Activated CD4-positive, alpha-beta memory T cell treated with anti-CD3 and anti-CD28 coated beads for 36 hours (primary cell): Measurements from ENCODE around the gene OR8H2. TPM values are rescaled to one million over a fixed set of nuclear protein-coding genes. Genes with fewer than 3 reads are reported as not detected.
"Not testable (repeated sequence)": the region's sequence is repeated elsewhere in the genome, so short reads cannot be mapped to it uniquely, and the experiment has no call there.

ENCODE experiments used
- CTCF ChIA-PET: fragments of 350-600 bp; sonication (Branson Sonifier 250); formaldehyde crosslinking; loops from one replicate; lab custom pipeline; 2021; ENCODE audit warnings: antibody characterized with exemption, inconsistent platforms; lab: Charles Lee
- POLR2A ChIA-PET: fragments of 350-600 bp; sonication (Branson Sonifier 250); formaldehyde crosslinking; loops from one replicate; lab custom pipeline; 2021; ENCODE audit warnings: antibody characterized with exemption; lab: Charles Lee
- DNase-seq: peaks from one replicate; pipeline ENCODE4 v3.0.0-alpha.2; 2020
- H3K27ac Mint-ChIP-seq: one replicate; pipeline ENCODE4 v1.8.0; 2021; ENCODE audit warnings: mixed read lengths
- H3K27me3 Mint-ChIP-seq: one replicate; pipeline ENCODE4 v1.8.0; 2021; ENCODE audit warnings: mixed read lengths
- H3K36me3 Mint-ChIP-seq: one replicate; pipeline ENCODE4 v1.8.0; 2021; ENCODE audit warnings: mixed read lengths
- H3K4me1 Mint-ChIP-seq: one replicate; pipeline ENCODE4 v1.8.0; 2021; ENCODE audit warnings: low read depth, mixed read lengths
- H3K4me3 Mint-ChIP-seq: one replicate; pipeline ENCODE4 v1.8.0; 2021; ENCODE audit warnings: mild to moderate bottlenecking, mixed read lengths
- H3K9me3 Mint-ChIP-seq: one replicate; pipeline ENCODE4 v1.8.0; 2021; ENCODE audit warnings: mixed read lengths
- intact Hi-C: fragments of 100-400 bp; cut with micrococcal nuclease; formaldehyde crosslinking; loops from one replicate; pipeline ENCODE4 v1.15.1; 2023
- total RNA-seq, 2 experiments: library from RNA; stranded (reverse); gene quantifications; one replicate each; pipeline ENCODE4 v1.2.3, GENCODE V29; 2021

The OR8H2 gene, protein sequence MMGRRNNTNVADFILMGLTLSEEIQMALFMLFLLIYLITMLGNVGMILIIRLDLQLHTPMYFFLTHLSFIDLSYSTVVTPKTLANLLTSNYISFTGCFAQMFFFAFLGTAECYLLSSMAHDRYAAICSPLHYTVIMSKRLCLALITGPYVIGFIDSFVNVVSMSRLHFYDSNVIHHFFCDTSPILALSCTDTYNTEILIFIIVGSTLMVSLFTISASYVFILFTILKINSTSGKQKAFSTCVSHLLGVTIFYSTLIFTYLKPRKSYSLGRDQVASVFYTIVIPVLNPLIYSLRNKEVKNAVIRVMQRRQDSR
- total RNA-seq, result not detected

DNA sequence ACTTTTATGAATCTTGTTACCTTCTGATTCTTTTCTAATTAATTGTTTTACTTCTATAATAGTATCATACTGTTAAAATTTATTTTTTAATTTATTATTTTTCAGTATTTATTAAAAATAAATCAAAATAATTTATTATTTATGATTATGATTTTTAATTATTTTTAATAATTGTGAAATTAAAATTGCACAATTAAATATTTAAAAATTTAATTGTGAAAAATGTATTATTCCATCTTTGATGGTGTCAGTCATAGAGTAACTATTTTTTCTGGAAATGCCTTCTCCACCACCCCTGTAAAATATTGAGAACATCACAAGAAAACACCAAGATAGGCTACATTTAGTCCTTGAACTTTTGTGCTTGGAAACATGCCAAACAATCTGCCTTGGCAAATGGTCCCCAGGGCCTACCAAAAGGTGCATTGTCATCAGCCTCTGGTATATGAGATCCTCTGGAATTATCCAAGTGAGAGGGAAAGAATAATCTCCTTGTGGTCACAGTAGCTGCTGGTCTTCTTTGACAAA lies at the start of gene OR8H2:
Gene OR8H2, plus strand, starts transcription at position 478 of the 528 bp plus-strand sequence. CDS start 1,356 bp downstream, outside the sequence.
- DNase-seq, result no peak
- H3K4me3 Mint-ChIP-seq, result no peak within 1 kb of the TSS
- H3K9me3 Mint-ChIP-seq, result peaks cover 25% of the 10 kb centered on the region
- POLR2A ChIA-PET, result no interaction called here
- intact Hi-C loops, result no loop called here
- no peak within 1 kb of the TSS for H3K27ac Mint-ChIP-seq
- CTCF ChIA-PET, result no interaction called here
- no peaks in the 10 kb centered on the region for H3K36me3 Mint-ChIP-seq
- no peaks in the 10 kb centered on the region for H3K27me3 Mint-ChIP-seq
- no peaks in the 10 kb centered on the region for H3K4me1 Mint-ChIP-seq

DNA sequence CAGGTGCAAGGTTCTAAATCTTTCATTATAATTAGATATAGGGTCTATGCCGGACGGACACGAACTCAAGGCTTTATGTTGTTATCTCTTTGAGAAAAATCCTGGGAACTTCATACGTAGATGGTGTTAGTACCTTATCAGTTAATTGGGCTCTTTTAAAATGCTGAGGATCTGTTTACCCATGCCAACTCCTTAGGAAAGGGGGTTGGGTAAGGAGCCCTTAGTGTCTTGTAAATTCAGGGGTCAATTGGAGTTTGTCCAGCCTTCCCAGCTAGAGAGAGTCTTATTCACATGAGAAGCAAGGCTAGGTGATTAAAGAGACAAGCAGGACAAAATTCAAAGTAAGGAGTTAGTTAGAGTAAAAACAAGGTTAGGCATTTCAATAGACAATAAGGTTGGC lies 47.1 kb upstream of the OR8H2 start:
- not testable (repeated sequence) for H3K27me3 Mint-ChIP-seq

DNA sequence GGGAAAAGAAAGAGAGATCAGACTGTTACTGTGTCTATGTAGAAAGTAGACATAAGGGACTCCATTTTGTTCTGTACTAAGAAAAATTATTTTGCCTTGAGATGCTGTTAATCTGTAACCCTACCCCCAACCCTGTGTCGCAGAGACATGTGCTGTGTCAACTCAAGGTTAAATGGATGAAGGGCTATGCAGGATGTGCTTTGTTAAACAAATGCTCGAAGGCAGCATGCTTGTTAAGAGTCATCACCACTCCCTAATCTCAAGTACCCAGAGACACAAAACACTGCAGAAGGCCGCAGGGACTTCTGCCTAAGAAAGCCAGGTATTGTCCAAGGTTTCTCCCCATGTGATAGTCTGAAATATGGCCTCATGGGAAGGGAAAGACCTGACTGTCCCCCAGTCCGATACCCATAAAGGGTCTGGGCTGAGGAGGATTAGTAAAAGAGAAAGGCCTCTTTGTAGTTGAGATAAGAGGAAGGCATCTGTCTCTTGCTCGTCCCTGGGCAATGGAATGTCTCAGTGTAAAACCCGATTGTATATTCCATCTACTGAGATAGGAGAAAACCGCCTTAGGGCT lies 45.7 kb upstream of the OR8H2 start:
- H3K27ac Mint-ChIP-seq, H3K4me3 Mint-ChIP-seq, H3K27me3 Mint-ChIP-seq, intact Hi-C loops, POLR2A ChIA-PET, CTCF ChIA-PET, H3K36me3 Mint-ChIP-seq, DNase-seq, H3K4me1 Mint-ChIP-seq: not testable (repeated sequence)
- peaks cover 27% of the 10 kb centered on the region for H3K9me3 Mint-ChIP-seq

More for the DNA sequence above, 47.1 kb upstream of the OR8H2 start:
- H3K4me3 Mint-ChIP-seq, H3K27ac Mint-ChIP-seq, intact Hi-C loops, DNase-seq, POLR2A ChIA-PET, CTCF ChIA-PET, H3K36me3 Mint-ChIP-seq, H3K4me1 Mint-ChIP-seq: not testable (repeated sequence)
- peaks cover 29% of the 10 kb centered on the region for H3K9me3 Mint-ChIP-seq

DNA sequence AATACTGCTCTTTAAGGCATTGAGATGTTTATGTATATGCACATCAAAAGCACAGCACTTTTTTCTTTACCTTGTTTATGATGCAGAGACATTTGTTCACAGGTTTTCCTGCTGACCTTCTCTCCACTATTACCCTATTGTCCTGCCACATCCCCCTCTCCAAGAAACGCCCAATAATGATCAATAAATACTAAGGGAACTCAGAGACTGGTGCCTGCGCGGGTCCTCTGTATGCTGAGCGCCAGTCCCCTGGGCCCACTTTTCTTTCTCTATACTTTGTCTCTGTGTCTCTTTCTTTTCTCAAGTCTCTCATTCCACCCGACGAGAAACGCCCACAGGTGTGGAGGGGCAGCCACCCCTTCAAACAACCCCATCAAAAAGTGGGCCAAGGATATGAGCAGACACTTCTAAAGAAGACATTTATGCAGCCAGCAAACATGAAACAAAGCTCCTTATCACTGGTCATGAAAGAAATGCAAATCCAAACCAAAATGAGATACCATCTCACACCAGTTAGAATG lies 45.2 kb upstream of the OR8H2 start:
- CTCF ChIA-PET, intact Hi-C loops, POLR2A ChIA-PET: not testable (repeated sequence)

DNA sequence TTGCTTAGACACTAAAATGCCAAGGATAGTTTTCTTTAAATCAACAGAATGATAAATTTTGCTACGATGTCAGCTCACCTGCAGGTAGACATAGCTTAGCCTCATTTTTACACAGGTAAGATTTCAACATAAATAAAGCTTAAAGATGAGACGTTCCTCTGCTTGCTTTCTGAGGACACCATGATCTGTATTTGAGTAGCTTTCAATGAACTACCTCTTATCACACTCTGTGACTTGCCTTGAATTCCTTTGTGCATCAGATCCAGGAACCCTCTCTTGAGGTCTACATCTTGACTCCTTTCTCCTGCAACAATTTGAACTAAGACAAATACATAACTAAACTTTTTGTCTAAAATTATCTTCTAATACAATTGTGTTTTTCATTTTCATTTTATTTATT lies 36.5 kb upstream of the OR8H2 start:
- H3K36me3 Mint-ChIP-seq, result no peaks in the 10 kb centered on the region
- intact Hi-C loops, result no loop called here
- H3K4me1 Mint-ChIP-seq, result no peaks in the 10 kb centered on the region
- ChIA-PET CTCF (no interaction called here), POLR2A (no interaction called here)
- H3K4me3 Mint-ChIP-seq, result no peak overlapping the region
- no peak overlapping the region for H3K27ac Mint-ChIP-seq
- peaks cover 31% of the 10 kb centered on the region for H3K9me3 Mint-ChIP-seq
- H3K27me3 Mint-ChIP-seq, result no peaks in the 10 kb centered on the region
- no peak for DNase-seq

More for the DNA sequence above, 45.2 kb upstream of the OR8H2 start:
- H3K9me3 Mint-ChIP-seq, result peaks cover 27% of the 10 kb centered on the region
- not testable (repeated sequence) for H3K4me1 Mint-ChIP-seq, H3K27ac Mint-ChIP-seq, H3K36me3 Mint-ChIP-seq, H3K4me3 Mint-ChIP-seq, H3K27me3 Mint-ChIP-seq, DNase-seq

DNA sequence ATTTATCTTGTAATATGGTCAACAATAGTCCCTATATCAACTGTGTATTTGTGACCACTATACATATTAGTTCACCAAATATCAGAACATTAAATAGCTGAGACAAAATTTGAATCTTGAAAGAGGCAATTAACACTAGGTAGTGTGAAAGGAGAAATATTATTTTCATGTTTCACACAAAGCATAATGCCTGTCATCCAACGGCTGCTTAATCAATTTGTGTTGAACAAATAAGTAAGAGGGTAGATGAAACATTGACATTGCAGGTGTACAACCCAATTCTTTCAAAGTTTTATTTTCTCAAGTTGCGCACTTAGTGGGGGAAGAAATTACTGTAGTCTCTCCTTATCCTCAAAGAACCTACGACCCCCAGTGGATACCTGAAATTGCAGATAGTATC lies 13.8 kb upstream of the OR8H2 start:
- no peaks in the 10 kb centered on the region for H3K27me3 Mint-ChIP-seq
- H3K9me3 Mint-ChIP-seq, result peaks cover 13% of the 10 kb centered on the region
- ChIA-PET POLR2A (no interaction called here), CTCF (no interaction called here)
- H3K4me3 Mint-ChIP-seq, result no peak overlapping the region
- H3K4me1 Mint-ChIP-seq, result no peaks in the 10 kb centered on the region
- no peak overlapping the region for H3K27ac Mint-ChIP-seq
- intact Hi-C loops, result no loop called here
- no peaks in the 10 kb centered on the region for H3K36me3 Mint-ChIP-seq
- no peak for DNase-seq

DNA sequence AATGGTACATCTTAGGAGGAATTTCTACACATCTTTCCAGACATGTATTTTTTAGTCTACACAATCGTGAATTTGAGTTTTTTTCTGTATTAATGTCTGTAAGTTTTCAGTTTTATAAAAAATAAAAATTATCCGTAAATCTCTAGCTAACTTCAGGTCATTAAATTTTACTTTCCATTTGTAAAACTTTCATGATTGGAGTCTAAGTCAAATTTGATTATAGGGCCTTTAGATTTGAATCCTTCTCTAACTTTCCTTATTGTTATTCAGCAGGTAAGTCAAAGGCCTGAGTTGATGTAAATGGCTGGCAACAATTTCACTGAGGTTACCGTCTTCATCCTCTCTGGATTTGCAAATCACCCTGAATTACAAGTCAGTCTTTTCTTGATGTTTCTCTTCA lies 10.5 kb upstream of the OR8H2 start, which contains the start of gene OR8I2:
Gene OR8I2, plus strand, starts transcription at position 301 of the 400 bp plus-strand sequence. Its CDS starts 0 bp downstream, at position 301.
- no peak for DNase-seq
- Mint-ChIP-seq H3K27ac (no peak within 1 kb of the TSS), H3K36me3 (no peaks in the 10 kb centered on the region), H3K9me3 (peaks cover 19% of the 10 kb centered on the region), H3K4me3 (no peak within 1 kb of the TSS), H3K27me3 (no peaks in the 10 kb centered on the region), H3K4me1 (no peaks in the 10 kb centered on the region)
- intact Hi-C loops, result no loop called here
- POLR2A ChIA-PET, result no interaction called here
- CTCF ChIA-PET, result interaction anchor here (0.7 kb wide), 1 partner anchor 418 kb away, joined by 3 read pairs; no protein-coding TSS in a partner anchor

DNA sequence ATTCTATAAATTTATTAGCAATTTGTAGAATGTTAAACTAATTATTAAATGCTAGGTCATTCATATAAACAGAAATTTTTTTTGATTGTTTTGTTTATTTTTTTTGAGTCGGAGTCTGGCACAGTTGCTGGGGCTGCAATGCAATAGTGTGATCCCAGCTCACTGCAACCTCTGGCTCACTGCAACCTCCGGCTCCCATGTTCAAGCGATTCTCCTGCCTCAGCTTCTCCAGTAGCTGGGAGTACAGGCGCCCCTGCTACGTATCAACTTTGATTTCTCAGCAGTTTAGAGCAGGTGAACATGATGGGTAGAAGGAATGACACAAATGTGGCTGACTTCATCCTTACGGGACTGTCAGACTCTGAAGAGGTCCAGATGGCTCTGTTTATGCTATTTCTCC lies 18.6 kb downstream of the OR8H2 start, which contains the start of gene OR8H3:
Gene OR8H3, plus strand, starts transcription at position 301 of the 400 bp plus-strand sequence. Its CDS starts 0 bp downstream, at position 301.
- Mint-ChIP-seq H3K27me3 (no peaks in the 10 kb centered on the region), H3K27ac (no peak within 1 kb of the TSS), H3K4me1 (no peaks in the 10 kb centered on the region), H3K36me3 (no peaks in the 10 kb centered on the region), H3K9me3 (peaks cover 22% of the 10 kb centered on the region), H3K4me3 (no peak within 1 kb of the TSS)
- intact Hi-C loops, result no loop called here
- CTCF ChIA-PET, result no interaction called here
- DNase-seq, result no peak
- POLR2A ChIA-PET, result no interaction called here

DNA sequence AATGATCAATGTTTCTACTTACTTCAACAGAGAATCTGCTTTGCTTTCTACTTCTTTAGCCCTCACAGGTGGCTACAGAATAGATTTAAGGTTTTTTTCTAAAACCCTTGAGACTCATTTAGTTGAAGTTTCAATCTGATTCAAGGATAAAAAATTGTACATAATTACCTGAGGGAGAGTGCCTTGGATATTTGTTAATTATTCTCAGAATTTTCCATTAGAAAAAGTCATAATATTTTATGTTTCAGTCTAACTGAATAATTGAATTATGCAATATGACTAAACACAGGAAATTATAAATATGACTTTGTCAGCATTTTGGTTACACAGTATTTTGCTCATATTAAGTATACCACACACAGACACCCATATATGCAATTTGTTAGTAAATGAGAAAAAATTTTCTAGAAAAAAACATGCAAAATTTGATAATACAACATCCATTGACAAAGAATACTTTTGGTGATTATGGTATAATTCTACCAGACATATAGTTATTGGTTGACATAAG lies 36.7 kb downstream of the OR8H2 start, which contains the start of gene OR8J3:
Gene OR8J3, minus strand, starts transcription at position 51 of the 511 bp plus-strand sequence. CDS start 2,483 bp downstream, outside the sequence.
- POLR2A ChIA-PET, result no interaction called here
- Mint-ChIP-seq H3K27me3 (no peaks in the 10 kb centered on the region), H3K27ac (no peak within 1 kb of the TSS), H3K4me3 (no peak within 1 kb of the TSS), H3K4me1 (no peaks in the 10 kb centered on the region), H3K36me3 (no peaks in the 10 kb centered on the region), H3K9me3 (peaks cover 17% of the 10 kb centered on the region)
- CTCF ChIA-PET, result no interaction called here
- intact Hi-C loops, result no loop called here
- no peak for DNase-seq

DNA sequence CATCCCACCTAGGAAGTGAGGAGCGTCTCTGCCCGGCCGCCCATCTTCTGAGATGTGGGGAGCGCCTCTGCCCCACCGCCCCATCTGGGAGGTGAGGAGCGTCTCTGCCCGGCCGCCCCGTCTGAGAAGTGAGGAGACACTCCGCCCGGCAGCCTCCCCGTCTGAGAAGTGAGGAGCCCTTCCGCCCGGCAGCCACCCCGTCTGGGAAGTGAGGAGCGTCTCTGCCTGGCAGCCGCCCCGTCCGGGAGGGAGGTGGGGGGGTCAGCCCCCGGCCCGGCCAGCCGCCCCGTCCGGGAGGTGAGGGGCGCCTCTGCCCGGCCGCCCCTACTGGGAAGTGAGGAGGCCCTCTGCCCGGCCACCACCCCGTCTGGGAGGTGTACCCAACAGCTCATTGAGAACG lies 40.2 kb downstream of the OR8H2 start:
- intact Hi-C loops, H3K27ac Mint-ChIP-seq, DNase-seq, H3K4me1 Mint-ChIP-seq, H3K4me3 Mint-ChIP-seq, H3K27me3 Mint-ChIP-seq, H3K36me3 Mint-ChIP-seq, POLR2A ChIA-PET, CTCF ChIA-PET: not testable (repeated sequence)
- H3K9me3 Mint-ChIP-seq, result peaks cover 16% of the 10 kb centered on the region

DNA sequence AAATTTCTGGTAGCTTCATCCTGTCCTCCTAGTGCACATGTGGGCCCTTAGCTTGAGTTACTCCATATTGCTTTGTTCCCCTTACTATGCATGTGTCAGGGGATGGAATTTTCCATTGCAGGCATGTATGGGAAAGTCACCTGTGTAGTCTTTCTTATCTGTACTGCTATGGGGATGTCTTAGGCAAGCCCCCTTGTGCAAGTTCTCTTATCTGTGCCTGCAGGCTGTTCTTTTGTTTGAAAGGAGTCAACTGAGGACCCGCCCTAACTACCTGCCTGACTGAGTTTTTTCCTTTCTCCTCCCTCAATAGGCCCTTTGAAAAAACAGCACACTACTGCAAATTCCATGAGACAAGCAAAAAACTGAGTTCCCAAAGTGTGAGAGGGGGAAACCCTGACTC lies 47.9 kb downstream of the OR8H2 start:
- no peaks in the 10 kb centered on the region for H3K36me3 Mint-ChIP-seq
- peaks cover 54% of the 10 kb centered on the region for H3K9me3 Mint-ChIP-seq
- POLR2A ChIA-PET, result no interaction called here
- no peak overlapping the region for H3K4me3 Mint-ChIP-seq
- H3K4me1 Mint-ChIP-seq, result no peaks in the 10 kb centered on the region
- no peak overlapping the region for H3K27ac Mint-ChIP-seq
- no peak for DNase-seq
- CTCF ChIA-PET, result no interaction called here
- H3K27me3 Mint-ChIP-seq, result no peaks in the 10 kb centered on the region
- intact Hi-C loops, result no loop called here

DNA sequence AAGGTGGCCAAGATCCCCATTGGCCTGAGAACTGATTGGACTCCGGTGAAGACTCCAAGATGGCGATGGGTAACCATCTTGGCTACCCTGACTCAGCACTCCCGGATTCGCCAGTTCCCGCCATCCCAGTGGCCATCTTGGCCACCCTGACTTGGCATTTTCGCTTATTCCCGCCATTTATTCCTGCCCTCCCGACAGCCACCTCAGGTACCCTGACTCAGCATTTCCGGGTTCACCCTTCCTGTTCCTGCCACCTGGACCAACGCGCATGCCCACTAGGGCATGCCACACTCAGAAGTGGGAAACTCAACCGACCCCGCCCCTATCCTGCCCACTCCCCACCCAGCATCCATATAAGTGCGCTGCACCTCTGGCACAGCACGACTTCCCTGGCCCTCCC lies 48.8 kb downstream of the OR8H2 start:
- Mint-ChIP-seq H3K36me3 (no peaks in the 10 kb centered on the region), H3K4me3 (no peak overlapping the region), H3K27me3 (no peaks in the 10 kb centered on the region), H3K9me3 (peaks cover 54% of the 10 kb centered on the region), H3K4me1 (no peaks in the 10 kb centered on the region), H3K27ac (no peak overlapping the region)
- intact Hi-C loops, result no loop called here
- ChIA-PET CTCF (no interaction called here), POLR2A (no interaction called here)
- no peak for DNase-seq
